Measurements from ENCODE around the gene USP10.

DNA sequence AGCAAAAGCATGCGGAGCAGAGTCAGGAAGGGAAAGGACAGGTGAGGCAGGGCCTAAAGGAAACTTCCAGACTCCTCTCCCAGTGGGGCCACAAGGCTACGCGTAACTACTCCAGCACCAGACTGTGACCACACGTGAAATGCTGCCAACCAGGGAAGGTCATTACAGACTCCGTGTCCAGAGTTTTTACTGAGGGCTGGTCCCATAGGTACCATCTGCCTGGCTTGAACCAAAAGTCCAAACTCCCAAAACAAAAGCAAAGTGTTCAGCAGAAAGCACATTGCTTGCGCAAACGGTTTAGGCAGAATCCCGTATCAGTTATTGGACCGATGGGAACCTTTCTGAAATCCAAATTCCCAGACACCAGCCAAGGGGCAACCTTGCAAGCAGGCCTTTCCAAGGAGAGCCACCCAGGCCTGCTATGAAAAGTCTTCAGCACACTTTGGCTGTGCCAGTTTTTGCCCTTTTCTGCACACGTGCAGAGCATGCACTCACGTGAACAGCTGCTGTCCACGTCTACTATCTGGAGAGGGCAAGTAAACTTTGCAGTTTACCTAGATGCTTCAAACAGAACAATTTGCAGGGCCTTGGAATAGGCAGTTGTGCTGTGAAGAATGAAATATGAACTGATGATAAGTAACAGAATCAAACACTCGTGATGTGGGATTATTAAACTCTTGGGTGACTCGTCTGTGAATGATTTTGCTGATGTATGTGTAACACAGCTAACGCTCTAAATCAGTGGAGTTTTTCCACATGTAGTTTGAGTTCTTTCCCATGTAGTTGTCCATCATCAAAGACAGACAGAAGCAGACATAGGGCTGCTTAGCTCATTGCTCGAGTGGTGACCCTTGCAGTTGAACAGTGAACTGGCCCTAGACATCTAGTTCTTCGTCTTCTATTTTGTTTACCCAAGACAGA, 61.9 kb downstream of the USP10 start:
- TF ChIP-seq, protein P1, sequence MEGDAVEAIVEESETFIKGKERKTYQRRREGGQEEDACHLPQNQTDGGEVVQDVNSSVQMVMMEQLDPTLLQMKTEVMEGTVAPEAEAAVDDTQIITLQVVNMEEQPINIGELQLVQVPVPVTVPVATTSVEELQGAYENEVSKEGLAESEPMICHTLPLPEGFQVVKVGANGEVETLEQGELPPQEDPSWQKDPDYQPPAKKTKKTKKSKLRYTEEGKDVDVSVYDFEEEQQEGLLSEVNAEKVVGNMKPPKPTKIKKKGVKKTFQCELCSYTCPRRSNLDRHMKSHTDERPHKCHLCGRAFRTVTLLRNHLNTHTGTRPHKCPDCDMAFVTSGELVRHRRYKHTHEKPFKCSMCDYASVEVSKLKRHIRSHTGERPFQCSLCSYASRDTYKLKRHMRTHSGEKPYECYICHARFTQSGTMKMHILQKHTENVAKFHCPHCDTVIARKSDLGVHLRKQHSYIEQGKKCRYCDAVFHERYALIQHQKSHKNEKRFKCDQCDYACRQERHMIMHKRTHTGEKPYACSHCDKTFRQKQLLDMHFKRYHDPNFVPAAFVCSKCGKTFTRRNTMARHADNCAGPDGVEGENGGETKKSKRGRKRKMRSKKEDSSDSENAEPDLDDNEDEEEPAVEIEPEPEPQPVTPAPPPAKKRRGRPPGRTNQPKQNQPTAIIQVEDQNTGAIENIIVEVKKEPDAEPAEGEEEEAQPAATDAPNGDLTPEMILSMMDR (IDR thresholded peaks at IDR 0.05): no peak
- TF ChIP-seq ZFX (IDR thresholded peaks at IDR 0.05; ENCODE audit: borderline replicate concordance): no peak

Measured in 22Rv1 (cell line).